ACC112 (cell line): ENCODE results near the gene ARHGAP23.
"Not testable (repeated sequence)": the region's sequence is repeated elsewhere in the genome, so short reads cannot be mapped to it uniquely, and the experiment has no call there.

Source experiments
- H2AFZ ChIP-seq: fragments of 200-600 bp; sonication (generic); one replicate; pipeline ENCODE4 v1.6.0; 2017; ENCODE audit warnings: antibody characterized with exemption, low read length; ENCODE audit not compliant: unreplicated experiment
- H3K27ac ChIP-seq: fragments of 200-600 bp; sonication (generic); 2 replicates; pipeline ENCODE4 v1.5.1; 2014; ENCODE audit warnings: low read depth, mild to moderate bottlenecking, antibody characterized with exemption, low read length, moderate library complexity
- H3K27me3 ChIP-seq: fragments of 200-600 bp; sonication (generic); 2 replicates; pipeline ENCODE4 v1.6.1; 2014; ENCODE audit warnings: mild to moderate bottlenecking, antibody characterized with exemption, low read length, moderate library complexity, mixed read lengths; ENCODE audit not compliant: insufficient read depth
- H3K36me3 ChIP-seq: fragments of 200-600 bp; sonication (generic); 2 replicates; pipeline ENCODE4 v1.6.1; 2016; ENCODE audit warnings: mild to moderate bottlenecking, antibody characterized with exemption, low read length, moderate library complexity, mixed read lengths; ENCODE audit not compliant: insufficient read depth
- H3K4me1 ChIP-seq: fragments of 200-600 bp; sonication (generic); one replicate; pipeline ENCODE4 v1.6.1; 2016; ENCODE audit warnings: low read length, mixed read lengths; ENCODE audit not compliant: insufficient read depth, unreplicated experiment, control insufficient read depth
- H3K4me3 ChIP-seq: fragments of 200-600 bp; sonication (generic); 2 replicates; pipeline ENCODE4 v1.5.1; 2014; ENCODE audit warnings: mild to moderate bottlenecking, low read depth, low read length
- H3K79me2 ChIP-seq: fragments of 200-600 bp; sonication (generic); one replicate; pipeline ENCODE4 v1.6.0; 2016; ENCODE audit warnings: low read length; ENCODE audit not compliant: control insufficient read depth, unreplicated experiment, insufficient read depth

Gene ARHGAP23

DNA sequence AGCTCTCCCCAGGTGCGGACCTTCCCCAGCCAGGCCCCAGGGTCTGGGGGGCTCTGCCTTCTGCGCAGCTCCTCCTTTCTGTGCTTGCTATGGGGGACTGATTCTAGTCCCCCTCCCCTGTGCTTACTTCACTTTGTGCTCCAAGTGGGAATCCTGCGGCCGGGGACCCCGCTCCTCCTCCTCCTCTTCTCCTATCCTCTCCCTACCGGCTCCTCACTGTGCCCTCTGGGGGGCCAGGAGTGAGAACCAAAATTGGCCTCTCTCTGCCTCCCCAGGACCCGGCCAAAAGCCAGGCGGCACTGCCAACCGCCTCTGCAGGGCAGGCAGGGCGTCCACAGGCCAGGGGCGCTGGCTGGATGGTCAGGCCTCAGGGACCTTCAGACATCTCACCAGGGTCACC lies 103.5 kb downstream of the ARHGAP23 start:
- not testable (repeated sequence) for H3K4me1 ChIP-seq, H3K36me3 ChIP-seq, H3K27ac ChIP-seq, H3K79me2 ChIP-seq, H3K4me3 ChIP-seq, H2AFZ ChIP-seq
- peaks cover 28% of the 10 kb centered on the region for H3K27me3 ChIP-seq

GRCh38 chr17:38532451-38532850 lies 104.2 kb downstream of the ARHGAP23 start:
- Histone ChIP-seq H3K36me3 (no peaks in the 10 kb centered on the region), H3K4me1 (peaks cover 2% of the 10 kb centered on the region), H3K27me3 (peaks cover 28% of the 10 kb centered on the region), H3K4me3 (no peak overlapping the region), H3K27ac (no peak overlapping the region), H3K79me2 (no peaks in the 10 kb centered on the region), H2AFZ (no peak overlapping the region)

- Histone ChIP-seq H3K27ac (no peak overlapping the region), H3K4me3 (no peak overlapping the region), H3K36me3 (no peaks in the 10 kb centered on the region), H3K4me1 (peaks cover 1% of the 10 kb centered on the region), H2AFZ (no peak overlapping the region), H3K27me3 (peaks cover 23% of the 10 kb centered on the region), H3K79me2 (no peaks in the 10 kb centered on the region)
Measured at GRCh38 chr17:38533241-38533640, 105.0 kb downstream of the ARHGAP23 start.

DNA sequence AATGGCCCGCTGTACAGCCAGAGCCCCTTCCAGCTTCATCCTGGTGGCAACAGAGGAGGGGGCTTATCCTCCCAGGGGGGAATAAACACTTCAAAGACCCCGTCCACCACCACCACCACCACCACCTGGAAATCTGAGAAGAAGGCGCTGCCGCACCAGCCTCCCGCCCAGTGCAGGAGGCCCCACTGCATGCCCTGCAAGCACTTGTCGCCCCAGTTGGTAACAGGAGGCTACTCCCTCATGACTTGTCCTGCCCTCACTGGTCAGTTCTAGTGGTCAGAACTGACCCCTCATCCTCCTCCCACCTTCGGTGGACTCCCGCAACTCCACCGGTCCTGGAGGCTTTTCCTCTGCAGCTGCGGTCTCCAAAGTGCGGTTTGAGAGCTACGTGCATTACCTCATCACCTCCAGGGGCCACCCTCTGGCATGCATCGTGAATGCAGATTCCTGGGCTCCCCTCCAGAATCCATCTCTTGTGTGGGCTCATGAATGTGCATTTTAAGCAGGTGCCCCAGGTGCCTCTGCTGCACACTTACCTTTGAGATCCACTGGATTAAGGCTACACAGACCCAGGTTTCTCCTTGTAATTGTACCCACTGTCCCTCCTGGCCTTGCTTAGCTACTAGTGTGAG lies 105.7 kb downstream of the ARHGAP23 start:
- Histone ChIP-seq H3K27ac (no peak overlapping the region), H3K4me3 (no peak overlapping the region), H3K79me2 (no peaks in the 10 kb centered on the region), H3K4me1 (no peaks in the 10 kb centered on the region), H3K27me3 (peaks cover 20% of the 10 kb centered on the region), H3K36me3 (no peaks in the 10 kb centered on the region), H2AFZ (no peak overlapping the region)

DNA sequence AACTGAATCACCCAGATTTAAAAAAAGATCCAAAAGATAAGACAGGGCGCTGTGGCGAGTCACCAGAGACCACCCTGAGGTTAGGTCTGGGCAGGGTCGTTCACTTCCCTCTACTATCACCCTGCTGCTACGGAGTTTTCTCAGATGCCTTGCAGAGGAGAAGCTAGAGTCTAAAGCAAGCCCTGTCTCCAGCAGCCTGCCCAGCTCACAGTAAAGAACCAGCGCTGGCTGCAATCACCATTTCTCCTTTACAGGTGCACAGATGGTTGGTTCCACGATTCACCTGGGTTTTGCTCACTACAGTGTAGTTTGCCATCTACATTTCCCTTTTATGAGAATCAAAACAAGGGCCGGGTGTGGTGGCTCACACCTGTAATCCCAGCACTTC lies 106.2 kb downstream of the ARHGAP23 start:
- Histone ChIP-seq H2AFZ (no peak overlapping the region), H3K4me1 (no peaks in the 10 kb centered on the region), H3K27ac (no peak overlapping the region), H3K36me3 (no peaks in the 10 kb centered on the region), H3K4me3 (no peak overlapping the region), H3K27me3 (peaks cover 17% of the 10 kb centered on the region), H3K79me2 (no peaks in the 10 kb centered on the region)

DNA sequence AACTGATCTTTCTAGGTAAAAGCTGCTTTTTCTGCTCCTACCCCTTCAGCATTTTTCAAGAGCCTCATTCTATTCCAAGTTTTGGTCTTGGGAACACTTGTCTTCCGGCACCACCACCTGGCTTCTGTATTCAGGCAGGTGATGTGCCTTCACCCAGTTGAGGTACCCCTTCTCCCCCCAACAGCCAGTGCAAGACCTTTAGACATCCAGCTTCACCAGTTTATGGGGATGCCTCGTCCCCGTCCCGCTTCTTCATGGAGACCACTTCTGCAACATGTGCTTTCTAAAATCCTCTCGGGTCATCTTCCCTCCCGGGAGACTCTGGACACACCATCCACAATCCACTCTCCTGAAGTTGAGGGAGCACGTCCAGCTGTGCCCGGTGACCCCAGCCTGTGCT lies 107.6 kb downstream of the ARHGAP23 start:
- Histone ChIP-seq H3K27ac (no peak overlapping the region), H3K27me3 (peaks cover 12% of the 10 kb centered on the region), H3K36me3 (no peaks in the 10 kb centered on the region), H3K79me2 (no peaks in the 10 kb centered on the region), H2AFZ (no peak overlapping the region), H3K4me1 (no peaks in the 10 kb centered on the region), H3K4me3 (no peak overlapping the region)

- Histone ChIP-seq H3K79me2 (no peaks in the 10 kb centered on the region), H2AFZ (no peak overlapping the region), H3K4me3 (no peak overlapping the region)
Measured at GRCh38 chr17:38536661-38537060, 108.4 kb downstream of the ARHGAP23 start.

DNA sequence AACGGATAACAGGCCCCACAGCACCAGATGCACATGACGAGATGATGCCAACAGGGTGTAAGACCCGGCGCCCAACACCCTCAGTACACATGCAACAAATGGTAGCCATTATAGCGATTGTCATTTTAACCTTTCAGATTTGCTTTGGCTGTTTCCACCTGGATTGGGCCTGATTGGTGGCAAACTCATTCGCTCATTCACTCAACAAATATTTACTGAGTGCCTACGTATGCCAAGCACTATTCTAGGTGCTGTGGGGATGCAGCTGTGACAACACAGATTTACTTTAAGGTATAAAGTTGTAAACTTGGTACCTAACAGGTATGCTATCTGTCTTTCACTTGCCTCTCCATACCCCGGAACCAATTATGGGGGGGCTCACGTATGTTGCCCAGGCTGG lies 110.6 kb downstream of the ARHGAP23 start:
- no peaks in the 10 kb centered on the region for H3K36me3 ChIP-seq
- H3K79me2 ChIP-seq: no peaks in the 10 kb centered on the region
- H3K27ac ChIP-seq: no peak overlapping the region
- H3K4me1 ChIP-seq: no peaks in the 10 kb centered on the region
- peaks cover 9% of the 10 kb centered on the region for H3K27me3 ChIP-seq
- no peak overlapping the region for H2AFZ ChIP-seq
- H3K4me3 ChIP-seq: no peak overlapping the region

More at GRCh38 chr17:38536661-38537060, 108.4 kb downstream of the ARHGAP23 start:
- H3K36me3 ChIP-seq: no peaks in the 10 kb centered on the region
- H3K4me1 ChIP-seq: no peaks in the 10 kb centered on the region
- H3K27me3 ChIP-seq: peaks cover 12% of the 10 kb centered on the region
- no peak overlapping the region for H3K27ac ChIP-seq

DNA sequence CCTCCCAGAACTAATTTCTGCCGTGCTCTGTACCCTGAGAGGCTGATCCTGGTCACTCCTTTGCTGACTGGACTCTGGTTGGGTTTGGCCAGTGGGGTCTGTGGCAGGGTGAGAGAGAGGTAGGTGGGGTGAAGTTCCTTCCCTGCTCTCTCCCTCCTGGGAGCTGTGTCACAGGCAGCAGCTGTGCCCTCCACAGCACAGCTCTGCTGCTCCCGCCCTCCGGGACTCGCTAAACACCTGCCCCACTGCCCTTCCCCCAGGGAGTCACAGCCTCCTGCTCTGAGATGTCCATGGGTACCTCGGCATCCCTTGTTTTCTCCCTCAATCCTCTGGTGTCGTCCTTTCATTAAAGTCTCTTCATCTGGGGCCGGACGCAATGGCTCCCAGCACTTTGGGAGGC lies 111.1 kb downstream of the ARHGAP23 start:
- H3K4me1 ChIP-seq: no peaks in the 10 kb centered on the region
- H3K27ac ChIP-seq: no peak overlapping the region
- H2AFZ ChIP-seq: no peak overlapping the region
- H3K4me3 ChIP-seq: no peak overlapping the region
- no peaks in the 10 kb centered on the region for H3K79me2 ChIP-seq
- peaks cover 9% of the 10 kb centered on the region for H3K27me3 ChIP-seq
- no peaks in the 10 kb centered on the region for H3K36me3 ChIP-seq

DNA sequence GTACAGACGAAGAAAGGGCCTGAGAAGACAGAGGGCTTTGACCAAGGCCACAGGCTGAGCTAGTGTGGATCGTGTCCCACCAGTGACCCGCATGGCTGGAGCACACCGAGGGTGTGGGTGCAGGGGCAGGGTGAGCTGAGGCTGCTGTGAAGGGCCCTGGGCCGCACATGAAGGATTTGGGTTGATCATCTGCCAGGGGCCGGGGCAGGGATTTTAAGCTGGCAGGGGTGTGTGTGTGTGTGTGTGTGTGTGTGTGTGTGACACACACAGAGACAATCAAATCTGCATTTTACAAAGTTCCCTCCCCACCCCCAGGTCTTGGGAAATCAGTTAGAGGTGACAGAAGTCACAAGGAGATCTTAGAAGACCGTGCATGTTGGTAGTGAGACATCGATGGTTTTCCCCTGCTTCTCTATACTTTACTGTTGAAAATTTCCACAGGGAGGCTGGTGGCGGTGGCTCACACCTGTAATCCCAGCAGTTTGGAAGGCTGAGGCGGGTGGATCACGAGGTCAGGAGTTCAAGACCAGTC lies 112.3 kb downstream of the ARHGAP23 start:
- H3K79me2 ChIP-seq: no peaks in the 10 kb centered on the region
- H2AFZ ChIP-seq: no peak overlapping the region
- H3K36me3 ChIP-seq: no peaks in the 10 kb centered on the region
- no peaks in the 10 kb centered on the region for H3K4me1 ChIP-seq
- H3K27ac ChIP-seq: no peak overlapping the region
- H3K4me3 ChIP-seq: no peak overlapping the region
- peaks cover 8% of the 10 kb centered on the region for H3K27me3 ChIP-seq

DNA sequence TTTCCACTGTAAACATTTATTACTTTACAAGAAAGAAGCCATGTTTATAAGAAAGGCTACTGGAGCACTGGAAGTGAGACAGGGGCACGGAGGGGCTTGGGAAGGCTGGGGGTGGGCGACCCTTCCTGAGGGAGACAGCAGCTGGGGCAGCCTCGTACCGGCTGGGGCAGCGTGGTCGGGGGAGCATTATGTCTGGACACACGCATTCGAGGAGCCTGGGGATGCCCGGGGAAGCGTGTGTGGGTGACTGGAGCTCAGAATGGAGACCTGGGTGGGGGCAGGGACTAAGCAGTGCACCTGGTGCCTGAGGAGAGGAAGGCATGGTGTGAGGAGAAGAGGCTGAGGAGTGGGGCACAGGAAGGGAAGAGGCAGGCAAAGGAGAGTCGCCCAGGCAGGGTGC lies 113.0 kb downstream of the ARHGAP23 start:
- Histone ChIP-seq H3K36me3 (no peaks in the 10 kb centered on the region), H3K27me3 (peaks cover 1% of the 10 kb centered on the region), H3K4me3 (no peak overlapping the region), H3K79me2 (no peaks in the 10 kb centered on the region), H3K4me1 (no peaks in the 10 kb centered on the region), H2AFZ (no peak overlapping the region), H3K27ac (no peak overlapping the region)
